ENCODE data around the gene UST.

- peak; percentile 22 for TF ChIP-seq CTCF (IDR thresholded peaks at IDR 0.05)
- TF ChIP-seq EZH2 (IDR thresholded peaks at IDR 0.05): no peak
These were observed 298.6 kb downstream of the UST start for GRCh38 chr6:149045404-149045803.
